Activated CD4-positive, CD25-positive, alpha-beta regulatory T cell treated with anti-CD3 and anti-CD28 coated beads, Interleukin-2, amount 50 U/mL, for 24 hours (primary cell): ENCODE measurements around the gene CCN2.

Experiments
- ATAC-seq, 2 donors: fragments of 150-1000 bp; cut with Tn5 transposase; one replicate each; pipeline ENCODE4 v1.10.0; 2021; ENCODE audit warnings: mild to moderate bottlenecking in 1 of 2, moderate library complexity in 1 of 2

Gene CCN2, protein sequence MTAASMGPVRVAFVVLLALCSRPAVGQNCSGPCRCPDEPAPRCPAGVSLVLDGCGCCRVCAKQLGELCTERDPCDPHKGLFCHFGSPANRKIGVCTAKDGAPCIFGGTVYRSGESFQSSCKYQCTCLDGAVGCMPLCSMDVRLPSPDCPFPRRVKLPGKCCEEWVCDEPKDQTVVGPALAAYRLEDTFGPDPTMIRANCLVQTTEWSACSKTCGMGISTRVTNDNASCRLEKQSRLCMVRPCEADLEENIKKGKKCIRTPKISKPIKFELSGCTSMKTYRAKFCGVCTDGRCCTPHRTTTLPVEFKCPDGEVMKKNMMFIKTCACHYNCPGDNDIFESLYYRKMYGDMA

DNA sequence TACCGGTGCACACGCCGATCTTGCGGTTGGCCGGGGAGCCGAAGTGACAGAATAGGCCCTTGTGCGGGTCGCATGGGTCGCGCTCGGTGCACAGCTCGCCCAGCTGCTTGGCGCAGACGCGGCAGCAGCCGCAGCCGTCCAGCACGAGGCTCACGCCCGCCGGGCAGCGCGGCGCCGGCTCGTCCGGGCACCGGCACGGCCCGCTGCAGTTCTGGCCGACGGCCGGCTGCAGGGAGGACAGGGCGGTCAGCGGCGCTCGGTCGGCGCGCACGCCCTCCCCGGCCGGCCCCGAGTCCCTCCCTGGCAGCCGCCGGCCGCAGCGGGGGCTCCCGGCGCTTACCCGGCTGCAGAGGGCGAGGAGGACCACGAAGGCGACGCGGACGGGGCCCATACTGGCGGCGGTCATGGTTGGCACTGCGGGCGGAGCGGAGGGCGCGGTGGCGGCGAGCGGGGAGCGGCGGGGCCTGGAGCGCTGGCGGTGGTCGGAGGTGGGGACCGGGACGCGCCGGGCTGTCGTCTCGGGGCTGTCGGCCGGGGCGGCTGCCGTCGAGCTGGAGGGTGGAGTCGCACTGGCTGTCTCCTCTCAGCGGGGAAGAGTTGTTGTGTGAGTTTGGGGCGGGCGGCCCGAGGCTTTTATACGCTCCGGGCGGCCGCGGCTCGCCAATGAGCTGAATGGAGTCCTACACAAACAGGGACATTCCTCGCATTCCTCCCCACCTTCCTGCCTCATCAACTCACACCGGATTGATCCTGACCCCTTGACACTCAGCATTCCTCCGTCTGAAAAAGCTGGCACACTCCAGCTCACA lies at the start of gene CCN2:
CCN2 (minus strand) TSS at position 606 of the 809 bp plus-strand sequence; CDS start at position 406, 200 bp downstream.
- peak; percentile 11 to 20 for ATAC-seq

DNA sequence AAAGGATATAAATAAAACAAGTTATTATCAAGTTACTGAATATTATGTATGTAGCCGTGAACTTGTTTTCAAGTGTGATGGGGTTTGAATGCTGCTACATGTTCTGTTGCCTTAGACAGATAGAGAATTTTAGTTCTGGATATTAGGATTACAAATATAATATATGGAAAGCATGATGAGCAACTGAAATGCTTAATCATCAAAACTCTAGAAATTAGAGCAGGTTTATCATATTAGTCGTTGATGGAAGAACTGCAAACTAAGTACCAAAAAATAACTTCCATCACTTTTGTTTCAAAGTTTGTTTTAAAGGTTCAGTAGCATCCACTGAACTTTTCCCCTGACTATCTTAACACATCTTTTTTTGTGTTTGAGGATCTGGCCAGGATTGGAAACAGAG lies 49.1 kb upstream of the CCN2 start:
- no peak for ATAC-seq

DNA sequence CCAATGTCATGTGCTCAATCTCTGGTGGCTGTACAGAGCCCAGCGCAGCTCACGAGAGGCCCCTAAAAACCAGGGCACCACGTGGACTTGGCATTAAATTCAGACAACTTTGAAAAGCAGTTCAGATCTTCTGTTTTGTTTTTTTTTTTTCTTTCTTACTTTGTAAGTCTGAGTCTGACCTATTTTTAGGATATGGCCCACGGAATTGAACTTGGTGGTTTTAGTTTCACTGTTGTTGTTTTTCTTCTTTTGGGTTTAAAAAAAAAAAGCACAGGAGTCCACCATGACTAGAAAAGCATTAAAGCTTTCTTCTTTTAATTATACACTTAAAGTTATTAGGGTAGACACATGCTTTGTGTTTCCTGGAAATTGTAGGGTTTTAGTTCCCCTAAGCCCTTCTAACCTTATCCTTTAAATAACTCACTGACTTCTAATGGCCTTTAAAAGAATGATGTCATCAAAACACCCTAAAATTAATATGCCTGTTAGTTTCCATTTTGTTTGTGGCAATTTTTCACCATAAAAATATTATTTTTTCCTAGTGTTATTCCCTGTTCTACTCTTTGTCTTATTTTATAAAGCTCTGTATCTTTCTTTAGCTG lies 48.5 kb upstream of the CCN2 start:
- ATAC-seq = no peak

DNA sequence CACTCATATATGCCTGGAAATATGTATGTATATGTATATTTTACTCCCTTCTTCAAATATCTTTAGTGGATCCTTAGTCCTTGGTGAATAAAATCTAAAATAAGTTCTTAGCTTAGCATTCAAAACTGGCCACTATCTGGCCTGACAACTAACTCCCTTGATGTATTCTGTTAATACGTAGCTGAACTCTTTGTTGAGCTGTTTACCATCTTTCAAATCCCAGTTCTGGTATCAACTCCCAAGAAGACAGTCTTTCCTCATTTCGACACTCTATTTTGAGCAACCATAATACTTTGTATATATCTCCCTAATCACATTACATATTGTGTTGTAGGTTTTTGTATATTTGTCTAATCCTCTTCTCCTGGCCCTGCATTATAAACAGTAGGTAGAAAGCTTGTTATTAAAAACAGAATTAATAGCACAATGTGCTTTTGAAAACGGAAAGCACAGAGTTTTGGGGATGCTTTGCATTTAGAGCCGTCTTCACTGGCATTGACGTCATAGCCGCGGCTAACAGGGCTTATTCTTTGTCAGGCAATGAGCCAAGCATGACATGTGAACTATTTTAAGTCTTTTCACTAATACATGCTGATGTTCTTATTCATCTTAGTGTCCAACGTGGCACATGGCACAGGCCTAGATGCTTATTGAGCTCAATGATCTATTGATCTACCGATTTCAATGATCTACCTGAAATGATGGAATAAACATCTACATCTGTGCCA lies 47.2 kb upstream of the CCN2 start:
- ATAC-seq = no peak

DNA sequence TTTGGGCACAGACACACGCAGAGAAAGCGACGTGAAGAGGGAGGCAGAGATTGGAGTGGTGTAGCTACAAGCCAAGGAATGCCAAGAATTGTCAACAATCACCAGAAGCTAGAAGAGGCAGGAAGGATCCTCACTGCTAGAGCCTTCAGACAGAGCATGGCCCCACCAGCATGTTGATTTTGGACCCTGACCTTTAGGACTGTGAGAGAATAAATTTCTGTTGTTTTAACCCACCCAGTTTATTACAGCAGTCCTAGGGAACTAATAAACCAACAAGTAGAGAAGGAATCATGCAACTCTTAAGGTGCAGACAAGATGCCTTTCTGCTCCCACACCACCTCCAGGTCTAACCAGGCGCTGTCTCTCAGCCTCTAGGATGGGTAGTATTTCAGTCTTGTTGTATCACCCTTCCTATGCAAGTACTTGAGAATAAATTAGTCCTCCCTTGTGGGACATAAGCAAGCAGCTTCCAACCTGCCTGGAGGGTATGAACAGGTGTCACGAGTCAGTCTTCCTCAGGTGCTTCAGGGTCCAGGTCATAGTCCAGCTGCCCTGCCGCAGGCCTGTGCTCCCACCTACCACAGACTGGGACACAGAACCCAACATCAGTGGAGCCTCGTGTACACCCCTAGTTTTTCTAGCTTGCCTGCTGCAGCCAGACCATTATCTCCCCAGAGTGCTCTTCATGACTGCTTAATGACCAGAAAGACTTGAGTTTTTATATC lies 46.4 kb upstream of the CCN2 start:
- ATAC-seq = no peak

DNA sequence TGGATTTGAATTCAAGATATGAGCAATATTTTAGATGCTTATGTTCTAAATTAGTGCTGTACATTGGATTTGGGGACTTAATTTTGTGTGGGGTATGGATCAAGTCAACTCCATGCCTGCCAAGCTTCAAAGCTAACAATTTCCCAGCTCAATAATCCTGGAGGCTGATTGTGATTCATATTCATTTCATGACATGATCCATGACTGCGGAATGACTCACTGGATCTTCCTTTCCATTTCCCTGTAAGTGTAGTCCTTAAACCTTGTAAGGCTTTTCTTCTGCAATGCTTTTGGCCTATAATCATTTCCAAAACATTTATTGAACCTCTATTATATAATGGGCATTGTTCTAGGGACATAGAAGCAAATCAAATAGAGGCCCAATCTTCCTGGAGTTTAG lies 44.7 kb upstream of the CCN2 start:
- no peak for ATAC-seq

DNA sequence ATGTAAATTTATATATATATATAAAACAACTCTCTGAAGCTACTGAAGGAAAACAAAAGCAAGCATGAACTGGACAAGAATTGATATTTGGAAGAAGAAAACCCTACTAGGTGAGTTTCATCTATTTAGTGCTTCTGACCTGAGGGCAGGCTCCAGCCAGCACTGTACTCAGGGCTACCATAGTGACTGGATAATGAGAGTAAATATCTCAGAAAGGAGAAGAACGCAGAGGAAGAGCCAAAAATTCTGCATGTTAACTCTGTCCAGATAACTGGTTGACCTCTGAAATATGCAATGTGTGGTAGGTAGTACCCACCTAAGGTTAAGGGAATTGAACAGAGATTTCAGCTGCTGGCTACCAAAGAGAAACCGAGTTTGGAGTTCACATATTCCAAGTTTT lies 41.4 kb upstream of the CCN2 start:
- no peak for ATAC-seq

DNA sequence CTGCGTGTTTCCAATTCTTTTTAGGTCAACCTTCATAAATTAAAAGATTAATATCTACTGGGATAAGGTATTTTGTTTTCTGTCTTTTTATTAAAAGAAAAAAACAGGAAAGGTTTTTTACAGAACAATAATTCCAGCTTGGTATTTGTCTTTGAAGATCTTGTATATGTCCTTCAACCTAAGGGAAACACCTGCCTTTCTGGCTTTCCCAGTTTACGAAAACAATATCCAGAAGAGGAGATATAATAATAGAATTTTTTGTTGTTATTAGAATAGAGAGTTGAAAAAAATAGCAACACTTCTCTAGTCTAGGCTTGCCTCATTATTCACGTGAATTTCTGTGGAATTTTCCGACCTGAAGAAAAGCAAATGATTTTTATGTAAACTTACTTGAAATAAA lies 37.9 kb upstream of the CCN2 start:
- ATAC-seq = no peak

DNA sequence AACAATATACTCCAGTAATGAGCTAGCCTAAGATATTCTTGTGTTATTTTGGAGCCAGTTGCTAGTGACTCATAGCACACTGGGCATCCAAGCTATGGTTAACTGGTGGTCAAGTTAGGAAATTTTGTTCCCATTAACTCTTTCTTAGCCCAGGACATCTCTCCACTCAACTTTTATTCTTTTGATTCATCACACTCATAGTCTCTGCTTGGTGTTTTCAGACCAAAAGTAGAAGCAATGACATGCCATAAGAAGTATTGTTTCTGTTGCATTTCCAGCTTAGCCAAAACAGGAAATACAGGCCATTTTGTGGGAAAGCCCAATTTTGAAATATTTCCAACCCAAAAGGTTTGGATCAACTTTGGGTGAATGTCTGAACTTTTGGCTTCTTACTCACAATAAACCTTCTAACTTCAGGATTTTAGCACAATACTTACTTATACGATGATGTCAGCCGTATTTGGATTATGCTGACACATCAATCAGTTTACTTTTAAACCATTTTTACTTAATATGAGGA lies 31.6 kb upstream of the CCN2 start:
- no peak for ATAC-seq

DNA sequence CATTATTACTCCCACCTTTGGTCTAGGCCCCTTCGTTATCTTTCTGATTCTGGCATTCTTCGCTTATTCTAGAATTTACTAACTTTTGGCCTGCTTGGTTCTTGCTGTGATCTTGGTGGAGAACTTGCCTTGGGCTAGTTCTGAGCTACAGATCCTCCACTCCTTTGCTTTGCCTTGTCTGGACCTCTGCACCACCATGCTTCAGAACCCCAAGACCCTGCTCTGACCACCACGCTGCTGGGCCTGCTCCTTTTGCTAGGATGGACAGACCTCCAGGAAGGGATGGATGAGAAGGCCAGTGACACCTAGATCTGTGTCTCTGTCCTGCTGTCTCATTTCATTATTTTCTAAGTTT lies 30.4 kb upstream of the CCN2 start:
- no peak for ATAC-seq

DNA sequence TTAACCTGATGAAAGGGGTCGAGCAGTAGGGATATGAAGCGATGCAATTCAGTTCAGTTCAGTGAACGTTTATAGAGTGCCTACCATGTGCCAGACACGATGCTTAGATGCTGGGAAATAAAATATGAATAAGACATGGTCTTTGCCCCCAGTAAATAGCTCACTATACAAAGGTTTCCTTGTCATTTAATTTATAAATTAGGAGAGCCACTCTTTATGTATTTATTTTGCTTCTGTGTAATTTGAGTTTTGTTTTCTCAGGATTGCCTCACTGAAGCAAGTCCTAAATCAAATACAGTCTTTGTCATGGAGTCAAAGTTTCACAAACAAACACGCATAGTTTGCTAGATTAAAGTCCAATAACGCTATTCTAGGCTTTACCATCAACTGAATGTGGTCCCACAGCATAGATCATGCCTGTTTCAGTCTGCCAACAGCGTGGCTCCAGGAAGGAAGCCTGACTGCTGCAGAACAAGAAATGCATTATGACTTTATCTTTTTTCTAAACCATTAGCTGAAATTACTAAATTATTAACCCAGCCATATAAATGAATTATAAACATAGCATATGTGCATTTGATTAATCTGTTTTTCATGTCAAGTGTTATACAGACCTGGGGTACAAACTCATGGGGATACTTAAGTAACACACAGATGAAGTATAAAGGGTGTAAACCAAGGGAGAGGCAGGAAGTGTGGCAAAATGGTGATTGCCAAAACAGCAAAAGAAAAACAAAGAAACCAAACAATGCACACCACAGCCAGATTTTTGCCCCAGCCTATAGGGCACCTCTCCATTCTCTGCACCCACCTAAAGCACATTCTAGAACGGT lies 29.8 kb upstream of the CCN2 start:
- no peak for ATAC-seq

DNA sequence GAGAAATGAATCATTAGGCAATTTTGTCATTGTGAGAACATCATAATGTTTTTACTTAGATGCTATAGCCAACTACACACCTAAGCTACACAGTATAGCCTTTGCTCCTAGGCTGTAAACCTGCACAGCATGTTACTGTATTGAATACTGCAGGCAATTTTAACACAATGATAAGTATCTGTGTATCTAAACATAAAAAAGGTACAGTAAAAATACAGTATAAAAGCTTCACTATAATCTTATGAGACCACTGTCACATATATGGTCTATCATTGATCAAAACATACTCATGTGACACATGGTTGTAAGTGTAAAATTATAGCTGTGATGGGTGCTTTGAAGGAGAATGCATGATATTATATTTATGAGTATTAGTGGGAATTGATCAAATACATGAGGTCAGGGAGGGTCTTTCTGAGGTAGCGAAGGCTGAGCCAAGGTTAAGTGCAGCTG lies 29.2 kb upstream of the CCN2 start:
- no peak for ATAC-seq

DNA sequence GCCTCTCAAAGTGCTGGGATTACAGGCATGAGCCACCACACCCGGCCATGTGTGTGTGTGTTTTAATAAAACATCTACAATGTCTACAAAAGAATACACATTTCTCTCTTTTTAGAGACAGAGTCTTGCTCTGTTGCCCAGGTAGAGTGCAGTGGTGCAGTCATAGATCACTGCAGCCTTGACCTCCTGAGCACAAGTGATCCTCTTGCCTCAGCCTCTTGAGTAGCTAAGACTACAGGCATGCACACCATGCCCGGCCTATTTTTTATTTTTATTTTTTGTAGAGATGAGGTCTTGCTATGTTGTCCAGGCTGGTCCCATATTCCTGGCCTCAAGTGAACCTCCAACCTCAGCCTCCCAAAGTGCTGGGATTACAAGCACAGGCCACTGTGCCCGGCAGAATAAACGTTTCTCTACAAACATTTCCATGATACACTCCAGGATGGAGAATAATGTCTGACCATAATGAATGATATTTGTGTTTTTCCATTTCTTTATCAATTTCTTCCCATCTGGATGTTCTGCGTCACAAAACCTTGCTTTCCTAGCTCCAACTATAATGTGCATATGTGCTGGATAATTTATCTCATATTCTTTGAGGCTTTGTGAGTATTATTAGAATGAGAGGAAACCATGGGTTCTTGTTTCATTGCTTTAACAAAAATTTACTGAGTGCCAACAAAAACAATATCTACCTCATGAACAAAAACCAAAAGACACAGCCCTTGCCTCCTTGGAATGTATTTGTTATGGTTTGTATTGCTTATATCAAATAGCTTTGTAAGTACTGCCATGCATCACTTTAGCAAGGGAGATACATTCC lies 28.6 kb upstream of the CCN2 start:
- no peak for ATAC-seq

DNA sequence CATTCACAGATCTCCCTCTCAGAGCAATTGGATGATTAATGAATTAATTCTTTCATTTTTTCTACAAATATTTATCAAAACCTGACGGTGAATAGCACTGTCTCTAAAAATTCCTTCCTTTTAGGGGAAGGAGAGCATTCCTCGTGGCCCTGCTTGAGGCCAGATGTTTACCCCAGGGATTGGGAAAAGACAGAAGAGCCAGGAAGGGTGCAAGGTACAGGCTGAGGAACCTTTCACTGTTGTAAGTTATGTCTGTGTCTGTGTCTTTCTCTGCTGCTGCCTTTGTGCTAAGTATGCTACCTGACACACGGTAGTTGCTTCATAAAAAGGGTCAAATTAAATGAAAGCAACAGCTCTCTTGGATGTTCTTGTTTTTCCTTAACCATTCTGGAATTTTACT lies 27.4 kb upstream of the CCN2 start:
- no peak for ATAC-seq

DNA sequence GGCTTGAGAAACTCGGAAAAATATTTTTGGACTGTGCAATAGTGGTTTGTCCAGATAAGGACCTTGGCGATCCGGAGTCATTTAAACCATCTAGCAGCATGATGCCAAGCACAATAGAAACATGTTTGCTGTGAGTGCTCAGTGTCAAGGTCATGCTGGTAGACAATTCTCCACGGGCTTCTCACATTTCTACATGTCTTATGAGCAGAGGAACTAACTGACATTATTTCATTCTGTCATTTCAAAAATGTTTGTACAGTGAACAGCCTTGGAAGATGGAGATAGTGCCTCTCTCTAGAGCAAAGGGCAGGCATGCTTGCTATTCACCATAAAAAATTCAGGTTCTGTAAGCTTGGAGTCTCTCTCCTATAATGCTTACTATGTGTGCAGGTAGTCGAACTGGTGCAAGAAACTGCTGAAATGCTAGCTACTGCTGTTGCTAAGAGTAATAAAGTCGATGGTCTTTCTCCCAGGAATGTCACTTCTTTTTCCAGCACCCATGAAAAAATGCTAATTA lies 25.4 kb upstream of the CCN2 start:
- ATAC-seq = no peak

DNA sequence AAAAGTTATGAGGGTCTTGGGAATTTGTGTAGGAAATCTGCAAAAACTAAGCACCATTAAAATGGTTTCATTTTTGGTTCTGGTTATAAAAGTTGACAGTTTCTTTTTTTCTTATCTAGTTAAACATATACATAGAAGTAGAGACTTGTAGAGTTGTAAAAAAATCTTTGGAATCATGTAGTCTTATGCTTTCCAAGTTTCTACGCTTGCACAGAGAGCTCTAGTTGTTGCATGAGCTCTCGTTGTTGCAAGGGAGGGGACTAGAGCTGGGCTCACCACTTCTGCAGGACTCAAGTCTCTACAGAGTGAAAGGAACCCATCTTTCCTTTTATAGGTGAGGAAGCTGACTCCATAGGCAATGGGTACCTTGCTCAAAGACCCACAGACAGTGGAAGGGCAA lies 21.6 kb upstream of the CCN2 start:
- no peak for ATAC-seq

DNA sequence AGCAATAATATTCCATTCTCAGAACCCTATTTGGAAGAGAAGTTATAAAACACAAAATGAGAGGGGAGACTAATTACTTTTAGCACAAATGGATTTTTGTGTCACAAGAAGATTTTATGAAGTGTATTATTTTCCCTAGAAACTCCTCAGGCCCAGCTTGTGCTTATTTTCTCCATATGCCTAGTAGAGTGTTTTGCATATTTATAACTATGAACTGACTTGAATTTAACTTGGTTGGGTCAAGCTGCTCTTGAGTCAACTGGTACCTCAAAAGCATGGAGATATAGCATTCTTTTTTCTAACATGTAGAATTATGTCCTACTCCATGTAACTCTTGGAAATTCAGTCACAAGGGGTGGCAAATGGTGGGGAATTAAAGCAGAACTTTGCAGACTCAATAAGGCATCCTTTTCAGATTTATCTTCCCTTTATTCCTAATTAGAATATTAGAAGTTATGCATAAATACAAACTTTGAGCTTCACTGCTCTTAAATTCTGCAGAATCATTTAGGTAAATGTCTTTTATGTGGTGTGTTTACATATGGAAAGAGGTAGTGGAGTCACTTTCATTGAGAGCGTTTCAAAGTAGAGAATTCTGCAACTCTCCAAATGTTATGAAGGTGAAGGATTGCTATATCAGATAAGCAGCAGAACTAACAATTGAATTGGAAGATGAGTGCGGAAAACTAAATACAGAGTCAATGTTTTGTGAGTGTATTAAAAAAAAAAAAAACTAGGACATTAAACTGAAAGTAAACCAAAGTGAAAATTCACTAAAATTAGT lies 19.1 kb upstream of the CCN2 start:
- no peak for ATAC-seq

DNA sequence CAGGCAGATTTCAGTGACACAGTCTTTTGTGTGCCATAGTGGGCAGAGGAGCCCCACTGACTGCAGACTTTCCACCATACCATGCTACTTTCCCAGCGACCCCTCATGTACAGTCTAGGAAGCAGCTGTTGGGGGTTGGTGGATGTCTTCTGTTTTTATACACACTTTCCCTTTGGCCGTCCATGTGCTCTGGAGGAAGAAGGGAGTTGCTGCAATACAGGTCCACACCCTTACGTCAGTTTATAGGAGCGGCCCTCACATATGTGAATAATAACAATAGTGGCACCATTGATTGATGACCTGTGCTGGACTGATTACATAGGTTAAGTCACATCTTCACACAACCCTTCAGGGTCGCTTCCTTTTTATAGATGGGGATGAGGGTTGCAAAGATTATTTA lies 17.5 kb upstream of the CCN2 start:
- no peak for ATAC-seq

DNA sequence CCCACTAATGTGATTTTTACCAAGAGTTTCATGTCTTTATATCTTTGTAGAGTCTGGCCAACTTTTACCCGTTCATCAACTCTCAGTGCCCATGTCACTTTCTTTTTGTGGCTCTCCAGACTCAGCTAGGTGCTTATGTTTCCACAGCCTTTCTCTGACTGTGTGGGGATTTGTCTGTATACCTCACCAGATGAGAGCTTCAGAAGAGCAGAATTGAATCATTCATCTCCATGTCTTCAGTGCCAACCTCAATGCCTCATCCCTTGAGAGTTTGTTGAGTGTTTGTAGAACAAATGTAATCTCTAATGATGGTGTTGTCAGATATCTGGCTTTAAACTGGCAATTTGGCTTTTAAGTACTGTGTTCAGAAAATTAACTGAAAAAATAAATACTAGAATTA lies 16.8 kb upstream of the CCN2 start:
- no peak for ATAC-seq
